ENCODE measurements around the gene DCLRE1A.

The DCLRE1A gene

DNA sequence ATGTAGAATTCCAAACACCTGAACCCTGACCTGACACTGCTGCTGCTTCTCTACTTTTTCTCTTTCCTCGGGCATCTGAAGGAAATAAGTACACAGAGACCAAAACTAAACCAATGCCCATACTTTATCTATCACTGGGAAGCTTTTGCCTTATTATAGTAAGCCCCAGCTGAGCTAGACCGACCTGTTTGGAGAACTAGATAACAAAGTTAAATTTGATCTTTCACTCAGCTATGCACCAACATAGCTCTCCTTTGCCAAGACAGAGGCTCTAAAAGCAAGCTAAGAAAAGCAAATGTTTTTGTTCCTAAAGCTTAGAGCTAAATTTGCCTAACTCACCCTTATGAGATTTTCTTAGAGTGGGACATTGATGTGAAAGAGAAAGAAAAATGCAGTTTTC lies 39.7 kb upstream of the DCLRE1A start:
- TF ChIP-seq, protein P1, sequence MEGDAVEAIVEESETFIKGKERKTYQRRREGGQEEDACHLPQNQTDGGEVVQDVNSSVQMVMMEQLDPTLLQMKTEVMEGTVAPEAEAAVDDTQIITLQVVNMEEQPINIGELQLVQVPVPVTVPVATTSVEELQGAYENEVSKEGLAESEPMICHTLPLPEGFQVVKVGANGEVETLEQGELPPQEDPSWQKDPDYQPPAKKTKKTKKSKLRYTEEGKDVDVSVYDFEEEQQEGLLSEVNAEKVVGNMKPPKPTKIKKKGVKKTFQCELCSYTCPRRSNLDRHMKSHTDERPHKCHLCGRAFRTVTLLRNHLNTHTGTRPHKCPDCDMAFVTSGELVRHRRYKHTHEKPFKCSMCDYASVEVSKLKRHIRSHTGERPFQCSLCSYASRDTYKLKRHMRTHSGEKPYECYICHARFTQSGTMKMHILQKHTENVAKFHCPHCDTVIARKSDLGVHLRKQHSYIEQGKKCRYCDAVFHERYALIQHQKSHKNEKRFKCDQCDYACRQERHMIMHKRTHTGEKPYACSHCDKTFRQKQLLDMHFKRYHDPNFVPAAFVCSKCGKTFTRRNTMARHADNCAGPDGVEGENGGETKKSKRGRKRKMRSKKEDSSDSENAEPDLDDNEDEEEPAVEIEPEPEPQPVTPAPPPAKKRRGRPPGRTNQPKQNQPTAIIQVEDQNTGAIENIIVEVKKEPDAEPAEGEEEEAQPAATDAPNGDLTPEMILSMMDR (IDR thresholded peaks at IDR 0.05), result no peak
- no peak overlapping the region for H3K27ac ChIP-seq
- H3K4me3 ChIP-seq (ENCODE audit: low read depth in 1 of 2, low read length in 1 of 2), result no peak overlapping the region
- H3K9me3 ChIP-seq, result no peaks in the 10 kb centered on the region
- H3K36me3 ChIP-seq, result peaks cover 17% of the 10 kb centered on the region
- H3K4me1 ChIP-seq (ENCODE audit: control insufficient read depth in 1 of 2, insufficient read depth in 1 of 2, low read depth in 1 of 2, low read length in 1 of 2), result no peaks in the 10 kb centered on the region
- H3K27me3 ChIP-seq, result no peaks in the 10 kb centered on the region

DNA sequence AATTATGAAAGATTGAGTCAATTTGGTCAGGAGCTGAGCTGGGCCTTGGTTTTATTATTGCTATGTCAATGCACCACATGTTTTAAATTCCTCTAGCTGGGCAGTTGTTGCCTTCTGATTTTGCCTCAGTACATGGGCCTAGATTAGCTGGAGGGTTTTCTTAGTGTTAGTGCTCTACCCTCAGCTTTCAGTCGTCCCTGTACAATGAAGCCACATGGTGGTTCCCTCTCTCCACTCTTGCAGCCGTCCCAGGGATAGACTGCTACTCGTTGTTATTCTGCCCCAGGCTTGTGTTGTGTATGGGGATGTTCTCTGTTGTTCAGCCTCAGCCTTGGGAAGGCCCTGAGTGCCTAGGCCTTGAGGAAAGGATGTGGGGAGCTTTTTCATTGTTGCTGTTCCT lies 37.6 kb upstream of the DCLRE1A start:
- Histone ChIP-seq H3K4me3 (ENCODE audit: low read depth in 1 of 2, low read length in 1 of 2) (no peak overlapping the region), H3K9me3 (no peaks in the 10 kb centered on the region), H3K27me3 (no peaks in the 10 kb centered on the region), H3K36me3 (peaks cover 20% of the 10 kb centered on the region), H3K4me1 (ENCODE audit: control insufficient read depth in 1 of 2, insufficient read depth in 1 of 2, low read depth in 1 of 2, low read length in 1 of 2) (no peaks in the 10 kb centered on the region), H3K27ac (no peak overlapping the region)
- TF ChIP-seq, protein P1 (IDR thresholded peaks at IDR 0.05), result no peak

DNA sequence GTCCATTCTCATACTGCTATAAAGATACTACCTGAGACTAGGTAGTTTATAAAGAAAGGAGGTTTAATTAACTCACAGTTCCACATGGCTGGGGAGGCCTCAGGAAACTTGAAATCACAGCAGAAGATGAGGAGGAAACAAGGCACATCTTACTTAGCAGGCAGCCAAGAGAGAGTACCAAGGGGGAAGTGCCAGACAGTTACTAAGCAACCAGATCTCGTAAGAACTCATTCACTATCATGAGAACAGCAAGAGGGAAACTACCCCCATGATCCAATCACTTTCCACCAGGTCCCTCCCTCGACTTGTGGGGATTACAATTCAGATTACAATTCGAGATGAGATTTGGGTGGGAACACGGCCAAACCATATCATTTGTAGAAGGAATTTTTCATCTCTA lies 36.9 kb upstream of the DCLRE1A start:
- Histone ChIP-seq H3K4me1 (ENCODE audit: control insufficient read depth in 1 of 2, insufficient read depth in 1 of 2, low read depth in 1 of 2, low read length in 1 of 2) (no peaks in the 10 kb centered on the region), H3K36me3 (peaks cover 20% of the 10 kb centered on the region), H3K9me3 (no peaks in the 10 kb centered on the region), H3K27ac (no peak overlapping the region), H3K27me3 (no peaks in the 10 kb centered on the region), H3K4me3 (ENCODE audit: low read depth in 1 of 2, low read length in 1 of 2) (no peak overlapping the region)
- TF ChIP-seq, protein P1 (IDR thresholded peaks at IDR 0.05), result no peak

DNA sequence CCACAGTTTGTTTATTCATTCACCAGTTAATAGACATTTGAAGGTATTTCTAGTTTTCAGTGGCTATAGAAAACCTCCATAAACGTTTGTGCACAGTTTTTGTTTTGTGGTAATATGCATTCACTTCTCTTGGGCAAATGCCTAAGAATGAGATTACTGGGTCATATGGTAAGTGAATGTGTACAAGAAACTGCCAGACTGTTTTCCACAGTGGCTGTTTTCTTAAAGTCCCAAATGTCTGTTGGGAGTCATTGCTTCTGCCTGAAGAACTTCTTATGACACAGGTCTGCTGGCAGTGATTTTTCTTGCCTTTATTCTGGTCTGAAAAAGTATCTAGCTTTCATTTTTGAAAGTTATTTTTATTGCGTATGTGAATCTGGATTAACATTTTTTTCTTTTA lies 36.0 kb upstream of the DCLRE1A start:
- no peak overlapping the region for H3K27ac ChIP-seq
- no peaks in the 10 kb centered on the region for H3K27me3 ChIP-seq
- no peaks in the 10 kb centered on the region for H3K9me3 ChIP-seq
- H3K36me3 ChIP-seq, result peaks cover 25% of the 10 kb centered on the region
- H3K4me3 ChIP-seq (ENCODE audit: low read depth in 1 of 2, low read length in 1 of 2), result no peak overlapping the region
- TF ChIP-seq, protein P1 (IDR thresholded peaks at IDR 0.05), result no peak
- no peaks in the 10 kb centered on the region for H3K4me1 ChIP-seq (ENCODE audit: control insufficient read depth in 1 of 2, insufficient read depth in 1 of 2, low read depth in 1 of 2, low read length in 1 of 2)

DNA sequence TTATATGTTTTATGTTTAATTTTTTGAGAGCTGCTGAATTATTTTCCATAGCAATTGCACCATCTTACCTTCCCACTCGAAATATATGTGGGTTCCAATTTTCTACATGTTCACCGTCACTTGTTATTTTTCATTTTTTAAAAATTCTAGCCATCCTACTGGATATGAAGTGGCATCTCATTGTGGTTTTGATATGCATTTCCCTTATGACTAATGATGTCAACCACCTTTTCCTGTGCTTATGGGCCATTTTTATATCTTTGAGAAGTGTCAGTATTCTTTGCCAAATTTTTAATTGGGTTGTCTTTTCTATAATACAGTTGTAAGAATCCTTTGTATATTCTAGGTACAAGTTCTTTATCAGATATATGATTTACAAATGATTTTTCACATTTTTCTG lies 28.4 kb upstream of the DCLRE1A start:
- TF ChIP-seq, protein P1 (IDR thresholded peaks at IDR 0.05), result no peak
- Histone ChIP-seq H3K9me3 (no peaks in the 10 kb centered on the region), H3K4me3 (ENCODE audit: low read depth in 1 of 2, low read length in 1 of 2) (no peak overlapping the region), H3K4me1 (ENCODE audit: control insufficient read depth in 1 of 2, insufficient read depth in 1 of 2, low read depth in 1 of 2, low read length in 1 of 2) (no peaks in the 10 kb centered on the region), H3K27me3 (no peaks in the 10 kb centered on the region), H3K36me3 (peaks cover 29% of the 10 kb centered on the region), H3K27ac (no peak overlapping the region)

DNA sequence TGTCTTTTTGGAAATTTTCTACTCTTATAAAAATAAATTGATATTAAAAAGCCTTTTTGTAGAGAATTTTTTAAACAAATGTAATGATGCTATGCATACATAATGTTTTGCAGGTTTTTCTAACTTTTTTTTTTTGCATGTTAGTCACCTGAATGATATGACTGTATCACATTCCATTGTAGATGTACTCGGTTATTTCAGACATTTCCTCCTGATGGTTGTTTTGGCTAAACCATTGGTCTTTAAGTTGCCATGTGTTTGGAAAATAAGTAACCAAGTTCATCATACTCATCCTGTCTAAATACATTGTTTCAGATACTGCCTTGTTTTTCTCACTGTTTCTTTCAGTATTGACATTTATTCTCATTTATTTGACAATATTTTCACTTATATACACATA lies 26.4 kb upstream of the DCLRE1A start:
- TF ChIP-seq, protein P1 (IDR thresholded peaks at IDR 0.05), result no peak
- H3K36me3 ChIP-seq, result peaks cover 29% of the 10 kb centered on the region
- H3K4me1 ChIP-seq (ENCODE audit: control insufficient read depth in 1 of 2, insufficient read depth in 1 of 2, low read depth in 1 of 2, low read length in 1 of 2), result no peaks in the 10 kb centered on the region
- no peak overlapping the region for H3K27ac ChIP-seq
- H3K9me3 ChIP-seq, result no peaks in the 10 kb centered on the region
- H3K4me3 ChIP-seq (ENCODE audit: low read depth in 1 of 2, low read length in 1 of 2), result no peak overlapping the region
- no peaks in the 10 kb centered on the region for H3K27me3 ChIP-seq

Measured in neutrophil (primary cell).